DMS153 treated with DMSO at 0.1 percent for 48 hours (cell line): ENCODE results near the gene CNNM2.

Experiments used
- DNase-seq: peaks from one replicate; lab custom pipeline; 2025; ENCODE audit not compliant: unreplicated experiment; lab: John Stamatoyannopoulos, UW

Gene CNNM2

DNA sequence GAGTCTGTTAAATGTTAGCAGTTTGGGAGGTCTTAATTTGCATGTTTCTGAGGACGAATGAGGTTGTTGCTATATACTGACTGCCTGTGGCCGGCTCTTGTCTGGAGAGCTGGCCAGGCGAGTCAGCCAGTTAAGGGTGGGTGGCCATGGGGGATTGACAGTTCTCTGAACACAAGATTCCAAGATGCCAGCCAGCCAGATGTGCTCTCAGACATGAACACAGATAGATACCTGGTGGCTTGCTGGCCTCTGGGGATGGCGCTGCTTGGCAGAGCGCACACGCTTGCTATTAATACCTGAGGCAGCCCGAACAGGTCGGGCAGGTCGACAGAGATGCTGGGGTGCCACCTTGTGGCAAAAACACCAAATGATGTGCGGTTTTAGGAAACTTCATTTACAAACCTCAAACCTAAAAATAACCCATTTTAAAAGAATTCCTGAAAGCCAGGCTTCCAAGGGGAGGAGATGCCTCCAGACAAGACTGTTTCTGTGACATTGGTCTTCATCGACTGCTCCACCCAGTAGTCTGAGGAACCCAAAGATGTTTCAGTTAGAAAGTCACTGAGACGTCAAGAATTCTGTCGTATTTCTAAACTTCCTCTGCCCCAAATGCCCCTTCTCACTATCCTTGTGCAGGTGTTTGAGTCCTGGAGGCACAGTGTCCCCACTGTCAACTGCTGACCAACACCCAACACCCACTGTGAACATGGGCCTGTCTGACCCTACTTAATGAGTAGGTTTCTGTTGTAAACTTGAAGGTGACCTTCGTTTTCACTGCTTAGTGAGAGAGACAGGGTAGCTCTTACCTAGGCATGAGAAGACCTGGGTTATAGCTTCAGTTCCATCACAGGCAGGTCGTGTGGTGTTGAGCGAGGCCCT is 151.6 kb downstream of the CNNM2 start:
- peak; percentile 42 for DNase-seq

DNA sequence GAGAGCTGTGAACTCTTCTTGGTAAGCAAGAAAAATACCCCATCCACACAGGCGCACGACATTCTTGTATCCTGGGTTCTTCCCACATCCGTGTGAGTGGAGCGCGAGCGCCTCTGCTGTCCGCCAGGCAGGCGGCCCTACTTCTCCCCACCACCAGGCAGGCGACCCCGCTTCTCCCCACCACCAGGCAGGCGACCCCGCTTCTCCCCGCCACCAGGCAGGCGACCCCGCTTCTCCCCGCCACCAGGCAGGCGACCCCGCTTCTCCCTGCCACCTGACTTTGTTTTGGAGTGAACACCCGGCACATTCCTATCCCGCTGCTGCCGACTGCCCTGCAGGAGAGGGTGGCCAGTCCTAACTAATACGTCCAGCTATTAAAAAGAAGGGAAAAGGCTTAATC is 154.2 kb downstream of the CNNM2 start:
- no peak for DNase-seq

DNA sequence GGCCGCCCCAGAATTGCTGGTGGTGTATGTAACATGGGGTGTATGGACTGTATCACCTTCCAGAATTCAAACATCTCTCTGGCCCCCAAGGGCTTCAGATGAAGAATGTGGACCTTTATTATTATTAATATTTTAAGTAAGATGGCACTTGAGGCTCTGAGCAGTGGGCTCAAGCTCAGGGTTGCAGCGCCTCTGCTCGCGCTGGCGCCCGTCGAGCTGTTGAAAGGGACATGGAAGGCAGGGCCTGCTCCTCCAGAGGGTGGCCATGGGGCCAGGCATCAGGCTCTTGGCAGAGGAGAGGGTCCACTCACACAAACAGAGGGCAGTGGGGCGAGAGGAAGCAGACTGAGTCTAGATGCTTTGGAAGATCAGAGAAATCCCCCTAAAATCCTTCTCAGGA is 154.8 kb downstream of the CNNM2 start:
- no peak for DNase-seq

DNA sequence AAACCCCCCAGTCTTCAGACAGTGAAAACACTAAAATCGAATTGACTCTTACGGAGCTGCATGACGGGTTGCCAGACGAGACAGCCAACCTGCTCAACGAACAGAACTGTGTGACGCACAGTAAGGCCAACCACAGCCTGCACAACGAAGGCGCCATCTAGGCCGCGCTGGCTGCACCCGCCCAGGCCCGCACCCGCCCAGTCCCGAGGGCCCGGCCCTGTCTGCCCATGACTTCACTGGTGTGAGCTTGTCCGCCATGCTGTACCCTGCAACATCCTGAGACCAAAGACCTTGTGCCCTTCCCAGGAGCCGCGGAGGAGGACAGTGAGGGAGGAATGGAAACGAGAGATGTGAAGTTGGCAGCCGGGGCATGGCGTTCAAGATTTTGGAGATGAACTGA is 158.9 kb downstream of the CNNM2 start:
- no peak for DNase-seq

DNA sequence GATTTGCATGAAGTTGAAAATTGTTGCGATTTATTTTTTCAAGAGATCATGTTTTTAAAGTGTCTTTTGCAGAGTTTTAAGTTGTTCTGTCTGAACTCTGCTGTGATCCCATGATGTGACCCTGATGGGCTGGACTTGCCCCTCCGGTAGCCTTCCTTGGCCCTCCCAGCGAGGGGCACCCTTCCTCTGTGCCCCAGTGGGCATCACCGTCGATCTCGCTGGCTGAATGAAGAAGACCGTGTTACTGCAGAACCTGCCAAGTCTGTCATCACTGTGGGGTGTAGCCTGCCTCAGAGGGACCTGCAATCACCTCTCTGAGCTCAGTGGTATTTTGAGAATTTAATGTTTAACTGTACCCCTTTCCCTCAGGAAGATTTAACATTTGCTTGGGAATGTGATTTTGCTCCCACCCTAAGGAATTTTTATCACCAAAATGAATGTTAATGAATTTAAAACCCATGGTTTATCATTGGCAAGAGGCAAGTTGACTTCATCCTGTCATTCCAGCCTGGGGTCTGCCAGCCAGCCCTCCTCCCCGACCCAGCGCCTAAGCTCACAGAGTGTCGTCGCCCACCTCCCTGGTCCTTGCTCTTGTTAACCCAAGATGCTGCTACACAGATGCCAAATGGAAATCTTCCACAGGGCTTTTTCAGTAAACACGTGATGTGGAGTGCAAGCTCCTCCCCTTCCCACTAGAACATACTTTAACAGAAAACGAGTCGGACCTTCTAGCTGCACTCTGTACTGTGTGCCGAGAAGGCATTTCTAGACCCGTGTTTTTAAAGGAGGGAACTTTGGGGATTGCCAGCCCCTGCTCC is 159.6 kb downstream of the CNNM2 start:
- no peak for DNase-seq

DNA sequence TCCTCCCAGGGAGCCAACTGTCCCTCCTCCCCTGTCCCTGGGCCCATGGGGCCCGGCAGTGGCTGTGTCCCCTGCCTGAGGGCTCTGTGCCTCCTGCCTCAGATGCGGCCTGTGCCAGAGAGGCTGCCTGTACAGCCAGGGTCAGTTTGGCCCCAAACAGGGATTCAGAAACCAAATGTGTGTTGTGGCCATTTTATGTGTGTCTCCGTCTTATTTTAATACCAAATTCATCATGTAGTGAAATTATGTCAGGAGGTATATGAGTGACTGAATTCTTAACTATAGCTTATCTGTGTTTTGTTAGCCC is 160.2 kb downstream of the CNNM2 start:
- no peak for DNase-seq

DNA sequence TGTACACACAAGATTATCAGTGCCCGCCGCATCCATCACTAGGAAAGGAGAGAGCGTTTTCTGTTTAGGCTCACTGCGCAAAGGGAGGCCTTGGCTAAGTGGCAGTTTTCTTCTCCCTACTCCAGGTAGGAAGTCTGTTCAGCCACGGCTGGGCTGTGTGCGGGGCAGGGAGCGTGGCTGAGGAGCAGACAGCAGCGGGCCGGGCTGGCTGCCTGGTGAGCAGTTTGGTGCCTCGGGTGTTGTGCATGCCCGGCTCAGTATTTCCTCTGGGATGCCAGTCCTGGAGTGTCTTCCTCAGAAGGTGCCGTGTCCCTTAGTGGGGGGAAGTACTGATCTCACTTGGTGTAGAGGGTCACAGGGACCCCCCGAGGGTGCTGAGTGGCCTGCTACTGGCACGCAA is 160.6 kb downstream of the CNNM2 start:
- DNase-seq = no peak

DNA sequence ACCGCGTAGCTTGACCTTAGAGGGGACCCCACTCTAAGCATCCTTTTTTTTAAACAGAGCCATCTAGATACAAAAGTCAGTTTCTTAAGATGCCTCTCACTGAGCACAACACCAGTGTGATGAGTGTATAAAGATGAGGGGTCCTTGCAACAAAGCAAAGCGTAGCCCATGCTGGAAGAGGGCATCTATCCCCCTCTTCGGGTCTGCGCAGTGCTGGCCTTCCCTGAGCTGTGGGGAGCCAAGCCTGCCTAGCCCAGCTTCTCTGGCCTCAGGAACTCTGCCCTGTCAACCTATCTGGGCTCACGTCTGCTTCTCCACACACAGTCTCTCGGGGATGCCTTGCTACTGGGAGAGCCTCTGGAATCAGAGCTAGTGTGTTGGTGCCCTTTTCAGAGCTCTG is 161.0 kb downstream of the CNNM2 start:
- no peak for DNase-seq

DNA sequence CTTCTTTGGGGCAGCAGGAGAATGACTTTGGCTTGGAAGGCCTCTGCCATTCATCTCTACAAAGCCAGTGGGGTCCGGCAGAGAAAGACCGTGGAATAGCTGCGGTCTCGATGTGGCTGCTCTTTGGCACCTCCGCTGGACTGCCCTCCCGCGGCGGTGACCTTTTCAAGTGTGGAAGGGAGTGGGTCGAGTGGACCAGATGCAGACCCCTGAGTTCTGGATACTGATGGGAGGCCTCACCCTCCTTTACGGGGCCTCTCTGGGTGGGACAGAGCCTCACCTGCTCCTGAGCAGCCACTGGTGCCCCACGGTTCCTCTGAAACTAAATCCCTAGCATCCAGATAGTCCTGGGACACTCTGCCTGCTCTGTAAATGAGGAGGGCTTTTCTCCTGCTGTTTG is 161.9 kb downstream of the CNNM2 start:
- no peak for DNase-seq

DNA sequence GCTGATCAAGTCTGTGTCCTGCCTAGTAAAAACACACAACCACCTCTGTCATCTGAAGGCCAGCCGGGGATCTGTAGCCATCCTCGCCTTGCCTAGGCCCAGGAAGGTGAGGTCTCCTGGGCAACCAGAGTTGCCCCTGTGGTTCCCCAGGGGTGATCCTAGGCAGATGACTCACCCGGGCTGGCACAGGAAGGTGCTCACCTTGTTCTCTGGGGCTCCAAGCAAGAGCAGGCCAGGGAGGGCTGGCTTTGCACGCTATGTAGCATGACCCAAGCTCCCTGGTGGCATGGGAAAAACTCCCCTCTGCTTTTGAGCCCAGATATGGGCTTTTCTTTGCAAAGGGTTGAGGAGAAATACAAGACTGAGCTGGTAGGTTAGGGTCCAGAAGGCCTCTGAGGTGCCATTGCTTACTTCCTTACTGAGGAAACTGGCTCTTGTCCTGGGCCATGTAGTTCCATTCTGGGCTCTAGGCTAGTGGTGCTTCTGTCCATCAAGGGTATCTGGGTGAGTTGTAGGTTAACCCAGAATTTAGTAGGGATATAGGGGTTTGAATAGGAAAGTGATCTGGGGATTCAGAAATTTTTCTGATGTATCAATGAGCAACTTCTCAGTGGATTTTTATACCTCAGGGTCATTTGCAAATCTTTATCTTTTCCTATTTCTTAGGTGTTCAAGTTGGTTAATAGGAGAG is 162.9 kb downstream of the CNNM2 start:
- DNase-seq = no peak

DNA sequence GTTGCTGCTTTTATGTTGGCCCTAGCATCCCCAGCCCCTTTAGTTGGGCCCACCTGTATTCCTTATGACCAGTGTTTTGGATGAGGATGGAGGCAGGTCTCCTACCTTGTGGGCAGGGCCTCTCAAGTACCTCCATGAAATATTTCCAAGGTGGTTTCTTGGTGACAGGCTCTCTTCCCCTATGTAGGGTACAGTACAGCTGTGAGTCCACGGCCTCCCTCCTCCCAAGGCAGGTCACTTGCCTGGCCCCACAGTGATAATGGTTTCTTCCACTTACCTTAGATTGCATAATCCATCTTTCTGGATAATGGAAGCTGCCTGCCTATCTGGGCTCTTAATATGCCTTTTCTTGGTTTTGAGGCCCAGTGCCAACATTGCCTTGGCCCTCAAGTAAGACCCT is 164.6 kb downstream of the CNNM2 start:
- DNase-seq = no peak

DNA sequence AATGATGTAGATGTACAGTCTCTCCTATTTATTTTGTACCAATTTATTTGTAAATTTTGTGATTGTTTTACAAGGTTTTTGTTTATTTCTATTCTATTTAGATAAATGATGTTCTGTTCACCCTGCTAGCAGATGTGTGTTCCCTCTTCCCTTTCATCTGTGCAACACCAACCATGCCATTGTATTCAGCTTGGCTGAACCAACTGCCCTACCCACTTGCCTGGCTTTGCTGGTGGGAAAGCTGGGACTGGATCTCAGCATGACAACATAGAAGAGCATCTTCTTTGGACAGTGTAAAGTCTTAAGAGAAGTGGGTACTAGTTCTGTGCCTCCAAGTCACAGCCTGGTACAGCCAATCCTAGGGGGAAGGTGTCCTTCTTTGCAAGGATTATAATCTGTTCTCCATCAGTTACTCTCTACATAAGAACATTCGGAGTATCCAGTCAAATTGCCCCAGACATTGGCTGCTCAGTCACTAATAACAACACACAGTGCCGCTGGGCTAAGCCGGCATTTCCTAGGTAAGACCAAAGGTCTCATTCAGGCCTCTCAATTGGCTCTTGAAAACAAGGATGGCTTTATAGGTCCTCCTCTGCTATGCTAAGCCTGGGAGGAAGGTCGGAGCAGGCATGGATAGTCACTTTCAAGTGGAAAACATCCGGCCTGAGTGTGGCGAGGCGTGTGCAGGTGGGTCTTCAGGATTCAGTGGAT is 165.3 kb downstream of the CNNM2 start:
- DNase-seq = no peak

DNA sequence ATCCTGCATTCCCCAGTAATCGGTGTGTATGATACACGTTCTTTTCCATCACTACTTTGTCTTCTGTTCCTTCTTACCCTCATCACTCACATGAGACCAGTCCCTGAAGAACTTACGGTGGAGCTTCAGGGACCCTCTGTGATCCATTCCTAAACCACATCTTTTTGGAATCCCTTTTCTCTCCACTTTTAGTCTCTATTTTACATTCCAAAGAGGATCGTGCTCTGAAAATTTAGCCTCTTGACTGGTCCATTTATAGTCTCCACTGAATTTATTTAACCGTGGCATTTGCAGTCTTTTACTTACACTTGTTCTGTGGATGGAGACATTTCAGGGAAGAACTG is 165.9 kb downstream of the CNNM2 start:
- no peak for DNase-seq

DNA sequence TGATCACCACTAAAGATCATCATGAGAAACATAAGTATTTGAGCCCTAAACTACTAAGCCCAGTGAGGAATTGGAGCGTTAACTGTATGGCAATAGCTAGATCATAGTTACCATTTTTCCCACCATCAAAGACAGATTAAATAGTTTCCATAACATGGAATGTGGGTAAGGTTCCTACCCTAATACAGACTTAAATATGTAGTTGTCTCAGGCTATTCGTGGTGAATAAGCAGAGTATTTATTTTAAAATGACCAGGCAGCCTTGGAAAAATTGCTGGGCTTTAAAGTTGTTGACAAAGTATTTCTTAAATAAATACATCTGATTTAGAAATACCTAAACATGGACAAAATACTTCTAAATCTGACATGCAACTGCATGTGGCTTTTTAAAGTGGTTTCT is 168.2 kb downstream of the CNNM2 start:
- no peak for DNase-seq

DNA sequence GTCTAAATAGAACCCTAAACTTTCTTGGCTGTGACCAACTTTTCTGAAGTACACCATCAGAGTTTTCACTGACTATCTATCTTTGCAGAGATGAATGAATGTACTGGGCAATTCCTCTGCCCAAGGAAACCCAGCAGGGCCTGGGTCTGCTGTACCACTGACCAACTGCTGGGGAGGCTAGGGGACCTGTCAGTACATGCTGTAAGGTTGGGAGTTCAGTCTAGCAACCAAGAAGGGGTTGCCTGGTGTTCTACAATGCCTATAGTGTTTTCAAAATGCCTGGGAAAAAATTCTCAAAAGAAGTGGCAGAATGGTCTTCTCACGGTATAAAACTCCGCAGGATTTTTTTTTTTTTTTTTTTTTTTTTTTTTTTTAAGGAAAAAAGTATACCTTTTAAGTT is 168.7 kb downstream of the CNNM2 start:
- DNase-seq = no peak

DNA sequence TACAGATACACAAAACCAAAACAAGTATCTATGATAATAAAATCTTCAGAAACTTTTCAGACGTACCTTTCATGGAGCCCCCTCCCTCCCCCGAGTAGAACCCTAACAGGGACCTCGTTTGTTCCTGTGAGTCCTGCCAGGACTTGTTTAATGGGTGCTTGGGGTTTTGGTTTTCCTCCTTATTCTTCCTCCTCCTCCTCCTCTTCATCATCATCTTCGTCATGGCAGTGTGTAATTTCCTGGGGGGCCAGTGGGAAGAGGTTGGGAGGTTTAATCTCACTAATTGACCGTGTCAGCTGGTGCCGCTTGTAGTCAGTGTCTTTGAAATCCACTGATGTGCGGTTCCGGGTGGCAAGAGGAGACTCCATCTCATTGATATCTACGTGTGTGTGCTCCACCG is 171.4 kb downstream of the CNNM2 start:
- no peak for DNase-seq

DNA sequence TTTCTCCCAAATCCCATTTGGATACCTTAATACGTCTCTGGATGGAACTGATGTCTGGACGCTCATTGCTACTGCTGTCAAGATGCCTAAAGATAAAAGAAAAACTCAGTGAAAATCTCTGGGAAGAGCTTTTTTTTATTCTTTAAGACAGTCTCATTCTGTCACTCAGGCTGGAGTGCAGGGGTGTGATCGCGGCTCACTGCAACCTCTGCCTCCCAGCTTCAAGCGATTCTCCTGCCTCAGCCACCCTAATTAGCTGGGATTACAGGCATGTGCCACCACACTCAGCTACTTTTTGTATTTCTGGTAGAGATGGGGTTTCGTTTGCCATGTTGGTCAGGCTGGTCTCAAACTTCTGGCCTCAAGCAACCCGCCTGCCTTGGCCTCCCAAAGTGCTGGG is 172.8 kb downstream of the CNNM2 start:
- DNase-seq = no peak

DNA sequence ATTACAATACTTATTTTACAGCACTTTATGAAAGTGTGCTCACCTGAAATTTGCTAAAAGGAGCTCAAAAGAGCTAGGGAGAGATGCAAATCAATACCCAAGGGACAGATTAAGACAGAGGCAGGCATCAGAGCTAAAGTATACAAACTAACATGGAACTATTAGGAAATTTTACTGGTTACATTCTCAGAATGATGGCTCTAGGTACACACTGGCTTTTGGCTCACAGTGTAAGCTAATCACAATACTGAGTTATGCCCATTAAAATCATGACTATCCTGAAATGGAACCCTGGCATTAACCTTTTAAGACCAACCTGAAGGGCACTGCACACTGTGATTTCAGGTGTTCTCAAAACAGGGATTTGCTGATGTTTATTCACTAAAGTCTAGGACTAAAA is 176.9 kb downstream of the CNNM2 start:
- no peak for DNase-seq

DNA sequence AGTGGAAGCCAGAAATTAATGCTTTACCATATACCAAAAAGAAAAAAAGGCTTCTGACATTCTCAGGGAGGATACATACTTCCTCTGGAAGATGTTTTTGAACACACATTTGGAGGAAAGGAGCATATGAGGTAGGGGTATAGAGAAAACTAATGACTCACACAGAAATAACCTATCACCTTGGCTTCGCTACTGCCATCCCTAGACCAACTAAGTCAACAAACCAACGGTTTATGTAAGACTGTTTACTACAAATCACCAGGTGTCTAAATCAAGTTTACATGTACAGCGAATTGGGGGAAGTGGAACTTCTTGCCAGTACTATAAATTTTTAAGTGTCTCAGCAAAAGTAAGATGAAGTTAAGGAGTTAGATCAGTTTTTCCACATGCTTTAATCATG is 178.0 kb downstream of the CNNM2 start:
- no peak for DNase-seq

DNA sequence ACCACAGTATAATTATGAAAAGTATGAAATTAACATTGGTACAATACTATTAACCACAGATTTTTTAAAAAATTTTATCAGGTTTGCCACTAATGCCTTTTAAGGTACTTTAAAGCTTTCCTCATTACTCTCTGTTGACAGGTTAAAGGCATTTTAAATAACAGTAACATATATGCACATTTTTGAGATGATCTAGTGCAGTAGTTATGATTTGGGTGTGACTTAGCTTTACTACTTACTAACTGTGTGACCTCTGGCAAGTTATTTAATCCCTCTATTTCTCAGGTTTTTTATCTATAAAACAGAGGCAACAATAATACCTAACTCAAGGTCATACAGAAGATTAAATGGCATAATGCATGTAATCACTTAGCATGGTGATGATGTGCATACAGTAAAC is 180.1 kb downstream of the CNNM2 start:
- no peak for DNase-seq

DNA sequence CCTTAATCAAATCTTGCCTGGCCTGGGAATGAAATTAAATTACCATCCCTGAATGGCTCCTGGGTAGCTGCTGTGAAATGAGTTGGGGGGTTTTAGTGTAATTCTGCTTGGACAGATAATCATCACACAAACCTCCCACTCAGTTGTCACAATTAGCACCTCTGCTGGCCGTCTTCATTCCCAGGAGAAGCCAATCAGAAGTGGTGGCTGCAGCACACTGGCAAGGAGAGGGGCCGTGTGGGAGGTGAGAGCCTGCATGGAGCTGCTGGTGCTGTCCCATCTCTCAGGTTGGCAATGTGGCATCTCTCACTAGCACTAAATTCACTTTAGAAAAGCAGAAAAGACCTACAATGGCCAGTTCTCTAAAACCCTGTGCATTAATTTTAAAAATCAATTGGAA is 182.5 kb downstream of the CNNM2 start:
- DNase-seq = no peak

DNA sequence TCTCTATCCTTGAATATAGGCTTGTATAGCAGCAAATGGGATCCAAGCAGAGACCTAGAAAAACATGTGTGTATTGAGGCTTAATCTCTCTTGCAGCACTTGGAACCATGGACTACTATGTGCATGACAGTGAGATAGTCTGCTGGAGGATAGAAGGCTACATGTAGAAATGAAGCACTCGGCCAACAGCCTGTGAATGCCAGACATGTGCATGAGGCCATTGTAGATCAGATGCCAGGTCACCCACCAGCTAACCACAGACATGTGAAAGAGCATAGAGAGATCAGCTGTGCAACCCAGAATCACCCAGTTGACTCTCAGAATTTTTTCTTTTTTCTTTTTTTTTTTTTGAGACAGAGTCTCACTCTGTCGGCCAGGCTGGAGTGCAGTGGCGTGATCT is 184.1 kb downstream of the CNNM2 start:
- no peak for DNase-seq
